Endothelial cell of umbilical vein (primary cell): Measurements from ENCODE around the gene ROBO4. TPM values are rescaled to one million over a fixed set of nuclear protein-coding genes. Genes with fewer than 3 reads are reported as not detected.

Experiments used
- BruUV-seq: library from RNA; stranded (reverse); fragments of 400-500 nt; replicated peaks from 2 replicates; lab custom pipeline; 2021; lab: Mats Ljungman, UMichigan
- CTCF ChIA-PET: fragments of 300-600, 350-600 bp; sonication (Branson Sonifier 250); formaldehyde crosslinking; loops from one replicate; lab custom pipeline; 2021; ENCODE audit warnings: antibody characterized with exemption, inconsistent platforms; lab: Charles Lee
- POLR2A ChIA-PET: fragments of 300-600, 350-600 bp; sonication (Branson Sonifier 250); formaldehyde crosslinking; loops from one replicate; lab custom pipeline; 2021; ENCODE audit warnings: antibody characterized with exemption, inconsistent platforms; lab: Charles Lee
- DNase-seq: peaks from one replicate; pipeline ENCODE4 v3.0.0-alpha.2; 2011; ENCODE audit warnings: low read depth, low spot score
- FAIRE-seq: peaks from 2 replicates; lab custom pipeline; 2011; peaks lifted over from hg19 to GRCh38; lab: Jason Lieb, UNC
- H2AFZ ChIP-seq: 2 replicates; pipeline ENCODE4 v1.6.0; 2012; ENCODE audit warnings: low read depth, low read length, control low read depth, inconsistent platforms
- H3K27ac ChIP-seq: 2 replicates; pipeline ENCODE4 v1.5.1; 2011; ENCODE audit warnings: low read depth, mild to moderate bottlenecking, control low read depth, low read length, moderate library complexity; ENCODE audit not compliant: insufficient read depth
- H3K27me3 ChIP-seq, 2 experiments: 2 replicates each; pipeline versions ENCODE4 v1.6.0 to v1.6.1; 2011; ENCODE audit warnings: low read length in 2 of 2, mixed read lengths in 1 of 2; ENCODE audit not compliant: control insufficient read depth in 2 of 2, insufficient read depth in 2 of 2
- H3K36me3 ChIP-seq, 2 experiments: 2 replicates in 1 of 2; 3 replicates in 1 of 2; pipeline ENCODE4 v1.5.1; 2011; ENCODE audit warnings: low read length in 2 of 2, mild to moderate bottlenecking in 1 of 2, moderate library complexity in 1 of 2; ENCODE audit not compliant: control insufficient read depth in 2 of 2, insufficient read depth in 2 of 2; ENCODE audit errors: extremely low read depth in 1 of 2
- H3K4me1 ChIP-seq: 3 replicates; pipeline ENCODE4 v1.5.1; 2011; ENCODE audit warnings: mild to moderate bottlenecking, low read length; ENCODE audit not compliant: control insufficient read depth, insufficient read depth; ENCODE audit errors: extremely low read depth
- H3K4me2 ChIP-seq: 2 replicates; pipeline ENCODE4 v1.6.1; 2011; ENCODE audit warnings: low read length, control low read depth, mixed read lengths; ENCODE audit not compliant: insufficient read depth
- H3K4me3 ChIP-seq, 3 experiments: fragments of 200-600 bp in 1 of 3; sonication (generic), shearing (Covaris generic) in 1 of 3; replicated peaks in 1 of 3; 2 replicates each; pipeline ENCODE4 v1.5.1; 2011 to 2016; ENCODE audit warnings: control low read depth in 3 of 3, low read length in 3 of 3, mild to moderate bottlenecking in 2 of 3, inconsistent platforms in 1 of 3, low read depth in 1 of 3, moderate library complexity in 1 of 3; ENCODE audit not compliant: insufficient read depth in 1 of 3
- H3K79me2 ChIP-seq: 2 replicates; pipeline ENCODE4 v1.6.0; 2012; ENCODE audit warnings: low read length, inconsistent platforms; ENCODE audit not compliant: control insufficient read depth, insufficient read depth
- H3K9ac ChIP-seq: replicated peaks from 2 replicates; pipeline ENCODE3; 2011; ENCODE audit warnings: low read length, control low read depth; ENCODE audit not compliant: insufficient read depth; ENCODE audit errors: extremely low read depth
- H3K9me1 ChIP-seq: replicated peaks from 3 replicates; pipeline ENCODE4 v1.6.0; 2011; ENCODE audit warnings: mild to moderate bottlenecking, low read length; ENCODE audit not compliant: control insufficient read depth, insufficient read depth; ENCODE audit errors: extremely low read depth
- H3K9me3 ChIP-seq: replicated peaks from 2 replicates; pipeline ENCODE4 v1.5.1; 2012; ENCODE audit warnings: low read length, inconsistent platforms; ENCODE audit not compliant: control insufficient read depth, insufficient read depth
- H4K20me1 ChIP-seq: replicated peaks from 2 replicates; pipeline ENCODE3; 2011; ENCODE audit warnings: mild to moderate bottlenecking, low read length; ENCODE audit not compliant: control insufficient read depth, insufficient read depth; ENCODE audit errors: extremely low read depth
- CTCF ChIP-seq, 2 donors: IDR thresholded peaks; 1 replicate in 1 of 2; 2 replicates in 1 of 2; pipeline ENCODE4 v1.5.1; 2011; ENCODE audit warnings: low read length in 2 of 2, mild to moderate bottlenecking in 2 of 2, moderate library complexity in 2 of 2, control low read depth in 1 of 2, inconsistent platforms in 1 of 2, low read depth in 1 of 2; ENCODE audit not compliant: insufficient read depth in 1 of 2; ENCODE audit errors: extremely low read depth in 1 of 2
- EZH2 ChIP-seq: IDR thresholded peaks from 2 replicates; pipeline ENCODE4 v1.6.1; 2012; ENCODE audit warnings: borderline replicate concordance, low read depth, mild to moderate bottlenecking, moderate library complexity, low read length, inconsistent platforms; ENCODE audit not compliant: severe bottlenecking
- FOS ChIP-seq: IDR thresholded peaks from 2 replicates; pipeline ENCODE4 v1.6.1; 2011; ENCODE audit warnings: mild to moderate bottlenecking, low read length, moderate library complexity, borderline replicate concordance; ENCODE audit not compliant: insufficient read depth
- GATA2 ChIP-seq: IDR thresholded peaks from 2 replicates; pipeline ENCODE4 v1.7.0; 2011; ENCODE audit warnings: low read depth, mild to moderate bottlenecking, moderate library complexity, mixed read lengths, low read length; ENCODE audit not compliant: insufficient read length, insufficient read depth
- JUN ChIP-seq: IDR thresholded peaks from 2 replicates; pipeline ENCODE4 v1.6.1; 2011; ENCODE audit warnings: borderline replicate concordance, low read depth; ENCODE audit not compliant: insufficient read length, insufficient read depth
- MAX ChIP-seq: IDR thresholded peaks from 2 replicates; pipeline ENCODE4 v1.6.1; 2011; ENCODE audit not compliant: insufficient read depth, insufficient read length
- MYC ChIP-seq: IDR thresholded peaks from one replicate; pipeline ENCODE4 v1.6.1; 2011; ENCODE audit warnings: mild to moderate bottlenecking, low read depth, low read length
- POLR2A ChIP-seq: IDR thresholded peaks from 2 replicates; pipeline ENCODE4 v1.6.1; 2012; ENCODE audit warnings: low read depth, mild to moderate bottlenecking, control low read depth, low read length
- POLR2AphosphoS5 ChIP-seq: IDR thresholded peaks from 2 replicates; pipeline ENCODE4 v1.6.1; 2012; ENCODE audit warnings: low read depth, mild to moderate bottlenecking, control low read depth, low read length, moderate library complexity; ENCODE audit not compliant: insufficient read depth
- dilution Hi-C: fragments of 300-500 bp; cut with MboI; formaldehyde crosslinking; loops from one replicate; pipeline ENCODE4 v1.15.0; 2019; ENCODE audit warnings: low sequenced_read_pairs; ENCODE audit not compliant: extremely low pct_ligation_motif_present
- intact Hi-C: fragments of 100-400 bp; cut with micrococcal nuclease; formaldehyde crosslinking; loops from one replicate; pipeline ENCODE4 v1.10.0; 2022
- polyA plus RNA-seq, 4 experiments: library from polyadenylated mRNA; depleted of rRNA in 3 of 4; stranded (reverse) in 3 of 4; unstranded in 1 of 4; fragments of >200 nt; gene quantifications; 2 replicates each; pipeline versions ENCODE4 v1.2.1 to v1.2.3, GENCODE V29; 2011 to 2012; ENCODE audit warnings: missing spikeins in 1 of 4
- total RNA-seq: library from RNA; stranded (reverse); gene quantifications from 2 replicates; pipeline ENCODE4 v1.2.3, GENCODE V29; 2021

Gene ROBO4
- total and polyA plus RNA-seq, 2 donors (not counting 3 experiments of a cell fraction or from before 2014, with no cell fraction given), result 260 to 474 TPM

- ChIA-PET CTCF (interaction anchor here (1.6 to 5.1 kb wide), 3 partner anchors 25 to 173 kb away, joined by 4 to 26 read pairs (median 8); no protein-coding TSS in a partner anchor), POLR2A (no interaction called here)
- H3K36me3 ChIP-seq, result no peaks in the 10 kb centered on the region
- DNase-seq, result no peak
- H3K79me2 ChIP-seq, result no peaks in the 10 kb centered on the region
- H3K27ac ChIP-seq, result no peak overlapping the region
- FAIRE-seq, result no peak
- H2AFZ ChIP-seq, result no peak overlapping the region
- no peaks in the 10 kb centered on the region for H3K9me1 ChIP-seq
- no TSS peak for BruUV-seq
- peaks cover 4% of the 10 kb centered on the region for H3K4me1 ChIP-seq
- no peak for TF ChIP-seq CTCF (IDR thresholded peaks at IDR 0.05; ENCODE audit: extremely low read depth in 1 of 2, insufficient read depth in 1 of 2, low read depth in 1 of 2, low read length in 2 of 2)
- TF ChIP-seq POLR2AphosphoS5, result no peak
- TF ChIP-seq MYC, result no peak
- TF ChIP-seq JUN, result no peak
- no peak for TF ChIP-seq FOS
- TF ChIP-seq POLR2A, result no peak
- TF ChIP-seq GATA2, result no peak
- TF ChIP-seq EZH2, result no peak
- no peak for TF ChIP-seq MAX
- H3K9me3 ChIP-seq, result no peaks in the 10 kb centered on the region
- intact Hi-C loops, result loop anchor here (2.0 kb wide), 1 partner anchor 57 kb away; no protein-coding TSS in a partner anchor
- H3K4me3 ChIP-seq, result no peak overlapping the region
- dilution Hi-C loops, result no loop called here
- no peaks in the 10 kb centered on the region for H4K20me1 ChIP-seq
- peaks cover 76 to 91% of the 10 kb centered on the region in 2 experiments for H3K27me3 ChIP-seq
- H3K4me2 ChIP-seq, result no peak overlapping the region
- no peak overlapping the region for H3K9ac ChIP-seq
Measured at GRCh38 chr11:124841840-124842239, 55.8 kb downstream of the ROBO4 start.
